HG02884 (cell line): ENCODE results near the gene DENND1B.
"Not testable (repeated sequence)": the region's sequence is repeated elsewhere in the genome, so short reads cannot be mapped to it uniquely, and the experiment has no call there.

ENCODE experiments used
- ATAC-seq: cut with Tn5 transposase; IDR thresholded peaks from one replicate; pipeline ENCODE4 v1.9.1; 2021; ENCODE audit warnings: mild to moderate bottlenecking, moderate library complexity; ENCODE audit not compliant: unreplicated experiment

Gene DENND1B

GRCh38 chr1:197750366-197750765, 24.9 kb downstream of the DENND1B start:
- ATAC-seq, result no peak

DNA sequence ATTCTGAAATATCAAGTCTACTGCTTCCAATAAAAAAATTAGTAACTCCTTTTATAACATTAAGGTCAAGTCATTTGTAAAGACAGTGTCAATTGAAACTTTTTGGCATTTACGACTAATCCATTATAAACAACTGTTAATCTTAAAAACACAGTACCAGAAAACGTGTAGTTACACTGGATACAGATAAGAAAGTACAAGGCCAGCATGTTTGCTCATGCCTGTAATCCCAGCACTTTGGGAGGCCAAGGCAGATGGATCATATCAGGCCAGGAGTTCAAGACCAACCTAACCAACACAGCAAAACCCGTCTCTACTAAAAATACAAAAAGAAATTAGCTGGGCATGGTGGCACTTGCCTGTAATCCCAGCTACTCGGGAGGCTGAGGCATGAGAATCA, 29.4 kb downstream of the DENND1B start:
- no peak for ATAC-seq

GRCh38 chr1:197744979-197745378, 30.3 kb downstream of the DENND1B start:
- no peak for ATAC-seq

- ATAC-seq, result no peak
Observed at GRCh38 chr1:197743578-197743977, 31.7 kb downstream of the DENND1B start.

DNA sequence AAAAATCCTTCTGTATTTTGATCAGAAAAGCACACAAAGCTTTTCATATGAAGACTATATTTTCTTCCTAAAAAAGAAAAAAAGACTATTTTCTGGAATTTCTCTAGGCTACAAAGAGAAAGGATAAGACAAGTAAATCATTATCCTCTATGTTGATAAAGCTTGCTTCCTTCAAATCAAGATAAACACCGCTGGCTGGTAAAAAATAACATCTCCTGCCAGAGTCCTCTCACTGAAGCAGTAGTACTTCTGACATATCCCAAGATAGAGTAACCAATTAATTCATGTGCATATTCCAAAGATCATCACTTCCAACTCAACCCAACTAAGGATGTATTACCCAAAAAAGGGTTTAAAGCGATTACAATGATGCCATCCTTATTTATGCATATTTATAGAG, 34.3 kb downstream of the DENND1B start:
- no peak for ATAC-seq

DNA sequence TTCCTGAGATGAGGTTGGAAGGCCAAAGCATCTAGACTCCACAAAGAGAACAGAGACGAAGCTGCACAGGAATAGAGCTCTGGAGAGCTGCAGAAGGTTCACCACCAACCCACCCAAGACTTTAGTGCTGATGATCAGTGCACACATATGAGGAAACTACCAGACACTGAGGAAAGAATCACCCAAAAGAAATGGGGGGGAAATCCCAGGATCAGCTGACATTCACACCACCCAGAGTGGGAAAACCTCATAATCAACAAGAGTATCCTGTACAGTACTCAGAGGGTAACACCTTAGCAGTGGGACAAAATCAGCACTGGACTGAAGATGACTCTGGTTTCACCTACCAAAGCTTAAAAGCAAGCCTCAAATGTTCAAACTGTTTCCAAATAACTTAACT, 36.4 kb downstream of the DENND1B start:
- ATAC-seq, result no peak

GRCh38 chr1:197737916-197738315, 37.4 kb downstream of the DENND1B start:
- ATAC-seq, result no peak

DNA sequence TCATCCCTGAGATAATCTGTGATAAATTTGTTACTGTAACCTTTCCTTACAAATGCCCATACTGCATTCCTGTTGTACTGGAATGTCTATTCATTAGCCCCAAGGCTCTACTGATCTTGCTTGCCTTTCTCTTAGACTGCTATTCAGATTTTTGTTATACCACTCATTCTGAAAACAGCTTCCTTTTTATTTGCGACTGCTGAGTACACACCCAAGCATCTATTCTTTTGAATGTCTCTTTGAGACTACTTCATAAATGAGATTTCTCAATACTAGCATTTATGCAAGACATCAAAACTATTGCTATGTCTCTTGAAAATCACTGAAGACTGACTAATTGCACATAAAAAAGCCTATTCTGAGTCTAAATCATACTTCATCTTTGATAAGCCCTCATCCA, 38.6 kb downstream of the DENND1B start:
- ATAC-seq, result no peak

DNA sequence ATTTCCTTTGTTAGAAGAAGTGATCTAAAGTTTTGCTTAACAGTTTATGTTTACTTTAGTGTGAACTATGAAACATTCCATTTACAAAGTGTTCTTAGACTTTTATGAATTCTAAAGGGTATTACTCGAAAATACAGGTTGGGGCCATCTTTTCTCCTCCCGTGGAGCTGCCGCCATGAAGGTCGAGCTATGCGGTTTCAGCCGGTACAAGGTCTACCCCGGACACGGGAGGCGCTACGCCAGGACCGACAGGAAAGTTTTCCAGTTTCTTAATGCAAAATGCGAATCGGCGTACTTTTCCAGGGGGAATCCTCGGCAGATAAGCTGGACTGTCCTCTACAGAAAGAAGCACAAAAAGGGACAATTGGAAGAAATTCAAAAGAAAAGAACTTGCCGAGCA, 39.8 kb downstream of the DENND1B start:
- no peak for ATAC-seq

DNA sequence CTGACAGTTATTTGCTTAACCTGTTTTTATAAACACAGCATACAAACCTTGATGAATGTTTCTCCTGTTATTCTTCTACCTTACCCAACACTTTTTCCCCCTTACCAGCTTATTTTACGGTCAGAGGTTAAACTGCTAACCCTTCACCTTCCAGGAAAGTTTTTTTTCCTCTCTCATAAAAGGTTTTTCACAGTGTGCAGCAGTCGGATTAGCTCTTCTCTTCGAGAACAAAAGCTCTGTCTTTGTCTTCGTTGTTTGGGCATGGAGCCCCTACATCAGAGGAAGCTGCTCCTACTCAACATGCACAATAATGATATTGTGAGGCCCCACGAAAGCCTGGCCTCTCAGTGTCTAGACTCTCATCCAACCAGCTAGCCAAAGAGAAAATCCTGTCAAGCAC, 42.0 kb downstream of the DENND1B start:
- ATAC-seq, result no peak

GRCh38 chr1:197732187-197732586, 43.1 kb downstream of the DENND1B start:
- ATAC-seq, result no peak

DNA sequence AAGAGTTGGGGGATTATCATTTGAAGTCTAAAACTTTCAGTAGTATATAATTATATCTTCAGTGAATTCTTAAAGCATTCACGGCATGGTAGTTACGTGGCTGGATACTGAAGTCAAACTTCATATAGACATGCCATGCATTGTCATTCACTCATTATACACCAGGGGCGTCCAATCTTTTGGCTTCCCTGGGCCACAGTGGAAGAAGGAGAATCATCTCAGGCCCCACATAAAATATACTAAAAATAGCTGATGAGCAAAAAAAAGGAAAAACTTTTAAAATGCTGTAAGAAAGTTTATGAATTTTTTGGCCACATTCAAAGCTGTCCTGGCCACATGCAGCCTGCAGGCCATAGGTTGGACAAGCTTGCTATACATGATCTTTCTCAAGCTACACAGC, 43.8 kb downstream of the DENND1B start:
- no peak for ATAC-seq

DNA sequence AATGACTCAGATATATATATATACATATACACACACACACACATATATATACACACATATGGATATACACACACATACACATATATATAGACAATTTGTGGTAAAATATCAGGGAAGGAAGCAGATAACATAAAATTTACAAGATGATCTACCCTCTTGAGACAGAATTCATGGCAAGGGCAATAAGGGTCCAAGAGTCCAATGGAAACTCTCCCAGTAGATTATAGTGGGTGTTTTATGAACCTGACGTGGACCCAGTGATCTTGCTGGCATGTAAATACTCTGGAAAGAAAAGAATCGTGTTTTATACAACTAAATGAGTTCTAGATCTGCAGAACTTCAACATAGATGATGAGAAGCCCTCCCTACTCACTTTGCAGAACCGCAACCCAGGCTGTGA, 49.3 kb downstream of the DENND1B start:
- no peak for ATAC-seq

- ATAC-seq, result no peak
Observed at GRCh38 chr1:197725044-197725443, 50.2 kb downstream of the DENND1B start.

- no peak for ATAC-seq
Observed at GRCh38 chr1:197715806-197716205, 59.5 kb downstream of the DENND1B start.

GRCh38 chr1:197706601-197707000, 68.7 kb downstream of the DENND1B start:
- ATAC-seq, result no peak

DNA sequence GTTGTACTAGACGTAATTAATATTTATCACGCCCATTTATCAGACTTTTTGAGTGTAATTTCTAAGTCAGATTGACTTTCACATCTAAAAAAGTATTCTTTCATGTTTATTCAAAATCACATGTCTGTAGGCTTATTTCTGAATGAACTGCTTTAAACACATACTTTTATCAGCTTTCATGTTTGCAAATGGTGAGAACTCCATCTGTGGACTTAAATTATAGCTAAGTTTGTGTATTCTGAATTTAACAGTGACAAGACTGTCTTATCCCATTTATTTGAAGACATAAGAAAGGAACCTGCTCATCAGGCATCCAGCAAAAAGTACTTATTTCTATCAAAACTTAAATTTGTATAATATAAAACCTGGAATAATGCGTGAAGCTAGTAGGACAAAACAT, 69.3 kb downstream of the DENND1B start:
- no peak for ATAC-seq

- not testable (repeated sequence) for ATAC-seq
Observed at GRCh38 chr1:197700688-197701087, 74.6 kb downstream of the DENND1B start.

GRCh38 chr1:197696372-197696771, 78.9 kb downstream of the DENND1B start:
- no peak for ATAC-seq

GRCh38 chr1:197695961-197696360, 79.3 kb downstream of the DENND1B start:
- ATAC-seq, result no peak

GRCh38 chr1:197692965-197693364, 82.3 kb downstream of the DENND1B start:
- ATAC-seq, result no peak

DNA sequence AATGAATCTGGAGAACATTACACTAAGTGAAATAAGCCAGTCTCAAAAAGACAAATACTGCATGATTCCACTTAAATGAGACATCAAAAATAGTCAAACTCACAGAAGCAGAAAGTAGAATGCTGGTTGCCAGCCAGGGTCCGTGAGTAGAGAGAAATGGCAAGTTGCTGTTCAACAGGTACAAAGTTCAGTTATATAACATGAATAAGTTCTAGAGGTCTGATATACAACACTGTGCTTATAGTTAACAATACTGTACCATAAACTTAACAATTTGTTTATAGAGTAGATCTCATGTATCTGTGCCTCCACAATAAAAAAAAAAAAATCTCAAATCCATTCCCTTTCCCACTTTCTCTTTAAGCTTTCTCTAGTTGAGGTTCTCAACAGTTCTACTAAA, 83.5 kb downstream of the DENND1B start:
- no peak for ATAC-seq

GRCh38 chr1:197690074-197690473, 85.2 kb downstream of the DENND1B start:
- ATAC-seq, result no peak

GRCh38 chr1:197688233-197688632, 87.0 kb downstream of the DENND1B start:
- ATAC-seq, result no peak
